Lung (tissue), 12 donors: ENCODE data around the gene SLC25A42. TPM values are rescaled to one million over a fixed set of nuclear protein-coding genes. Genes with fewer than 3 reads are reported as not detected.
A peak's percentile ranks its signal among the peaks of the same experiment; 100 is the strongest.
"Not testable (repeated sequence)": the region's sequence is repeated elsewhere in the genome, so short reads cannot be mapped to it uniquely, and the experiment has no call there.

Source experiments
- ATAC-seq: fragments of 200-7000 bp; cut with Tn5 transposase; one replicate; pipeline ENCODE4 v1.9.1; 2020; ENCODE audit warnings: moderate number of reproducible peaks; ENCODE audit not compliant: insufficient read depth, low FRiP score
- DNase-seq, 3 donors: peaks; one replicate each; pipeline ENCODE4 v3.0.0-alpha.2; 2013 to 2017
- H3K27ac ChIP-seq, 2 donors: one replicate each; pipeline ENCODE4 v1.5.1; 2013; ENCODE audit warnings: mild to moderate bottlenecking in 2 of 2, moderate library complexity in 2 of 2, control low read depth in 1 of 2, inconsistent platforms in 1 of 2, low read depth in 1 of 2, low read length in 1 of 2
- H3K27me3 ChIP-seq, 3 donors: one replicate each; pipeline ENCODE4 v1.5.1; 2013; ENCODE audit warnings: low read length in 2 of 3; ENCODE audit not compliant: control insufficient read depth in 3 of 3, insufficient read depth in 3 of 3
- H3K36me3 ChIP-seq, 4 donors: one replicate each; pipeline ENCODE4 v1.5.1; 2013; ENCODE audit warnings: low read length in 4 of 4, mild to moderate bottlenecking in 1 of 4, moderate library complexity in 1 of 4; ENCODE audit not compliant: control insufficient read depth in 4 of 4, insufficient read depth in 4 of 4
- H3K4me1 ChIP-seq, 5 donors: one replicate each; pipeline ENCODE4 v1.5.1; 2013; ENCODE audit warnings: low read length in 5 of 5, mild to moderate bottlenecking in 2 of 5, moderate library complexity in 1 of 5; ENCODE audit not compliant: control insufficient read depth in 5 of 5, insufficient read depth in 5 of 5
- H3K4me3 ChIP-seq: one replicate; pipeline ENCODE4 v1.5.1; 2013; ENCODE audit warnings: mild to moderate bottlenecking, control low read depth, moderate library complexity
- H3K9ac ChIP-seq, 2 donors: one replicate each; pipeline ENCODE4 v1.5.1; 2013; ENCODE audit warnings: low read length in 2 of 2, control low read depth in 1 of 2; ENCODE audit not compliant: insufficient read depth in 1 of 2
- H3K9me3 ChIP-seq, 4 donors: one replicate each; pipeline ENCODE4 v1.5.1; 2013; ENCODE audit warnings: low read length in 3 of 4, mild to moderate bottlenecking in 1 of 4, moderate library complexity in 1 of 4; ENCODE audit not compliant: control insufficient read depth in 4 of 4, insufficient read depth in 3 of 4
- CTCF ChIP-seq: IDR thresholded peaks from 2 replicates; pipeline ENCODE4 v1.5.1; 2012; ENCODE audit warnings: mild to moderate bottlenecking; ENCODE audit errors: control extremely low read depth, extremely low read depth
- WGBS, 2 donors: extraction: QIAGEN DNeasy Blood & Tissue Kit; methylation state at CpG; one replicate each; pipeline ENCODE4 v1.1.7; 2013; 5-methylcytosine and 5-hydroxymethylcytosine counted together
- polyA plus RNA-seq, 2 donors: library from polyadenylated mRNA; stranded (reverse); fragments of 200-250 nt; gene quantifications; one replicate each; pipeline ENCODE4 v1.2.1, GENCODE V29; 2013
- total RNA-seq, 2 donors: library from RNA; depleted of rRNA in 1 of 2; stranded (reverse); fragments of >200 nt in 1 of 2; gene quantifications; one replicate each; pipeline ENCODE4 v1.2.1, GENCODE V29; 2014 to 2021
- donor health status: control.
- donor health status: control.
- donor health status: Bipolar disorder and iron deficiency.
- donor health status: healthy.
- donor health status: DM: yes; HTN: yes; CAD: no.

Gene SLC25A42
- total and polyA plus RNA-seq, 4 donors: 5.8 to 10.1 (median 7.0) TPM

- H3K4me3 ChIP-seq: peak overlapping the region; percentile 26
- H3K9ac ChIP-seq: peak overlapping the region; percentile 5 to 39
- H3K27me3 ChIP-seq: no peaks in the 10 kb centered on the region
- H3K4me1 ChIP-seq: peaks cover 0 to 12% (median 6%) of the 10 kb centered on the region in 5 donors
- DNase-seq (peak; percentile 80 to 85 (median 83)), ATAC-seq (no peak)
- no peak for TF ChIP-seq CTCF
- 56 to 59% methylated on average over 33 to 36 of the region's 36 CpGs for WGBS, 2 donors
- no peaks in the 10 kb centered on the region for H3K9me3 ChIP-seq
- peaks cover 0 to 16% (median 2%) of the 10 kb centered on the region in 4 donors for H3K36me3 ChIP-seq
- H3K27ac ChIP-seq: peak overlapping the region in 1 of 2 donors; percentile 52
Measured at GRCh38 chr19:19105365-19106055, 41.7 kb downstream of the SLC25A42 start.

GRCh38 chr19:19106056-19106551 is 42.3 kb downstream of the SLC25A42 start:
- Histone ChIP-seq H3K4me3 (no peak overlapping the region), H3K27ac (no peak overlapping the region), H3K4me1 (peaks cover 0 to 14% (median 6%) of the 10 kb centered on the region in 5 donors), H3K27me3 (no peaks in the 10 kb centered on the region), H3K36me3 (peaks cover 0 to 12% (median 2%) of the 10 kb centered on the region in 4 donors), H3K9ac (peak overlapping the region; percentile 5 to 39), H3K9me3 (no peaks in the 10 kb centered on the region)
- WGBS, 2 donors: 58 to 64% methylated on average over 25 of the region's 25 CpGs
- TF ChIP-seq CTCF: no peak
- no peak for ATAC-seq
- DNase-seq: peak in 1 of 3 donors; percentile 38

GRCh38 chr19:19106938-19107337 is 43.1 kb downstream of the SLC25A42 start:
- not testable (repeated sequence) for H3K4me3 ChIP-seq, ATAC-seq, H3K27ac ChIP-seq, DNase-seq, H3K36me3 ChIP-seq, H3K9me3 ChIP-seq, H3K9ac ChIP-seq, H3K27me3 ChIP-seq
- peaks cover 0 to 19% (median 6%) of the 10 kb centered on the region in 5 donors for H3K4me1 ChIP-seq
- WGBS, 2 donors: 97 to 98% methylated on average over 7 of the region's 7 CpGs

GRCh38 chr19:19107654-19108053 is 43.9 kb downstream of the SLC25A42 start:
- Histone ChIP-seq H3K9ac (no peak overlapping the region), H3K36me3 (peaks cover 0 to 9% (median 0%) of the 10 kb centered on the region in 4 donors), H3K9me3 (no peaks in the 10 kb centered on the region), H3K4me3 (no peak overlapping the region), H3K27me3 (no peaks in the 10 kb centered on the region), H3K27ac (no peak overlapping the region), H3K4me1 (peaks cover 0 to 26% (median 6%) of the 10 kb centered on the region in 5 donors)
- TF ChIP-seq CTCF: no peak
- ATAC-seq: no peak
- 84 to 91% methylated on average over 11 of the region's 11 CpGs for WGBS, 2 donors
- no peak for DNase-seq
